ENCODE measurements around the gene BMPER.

DNA sequence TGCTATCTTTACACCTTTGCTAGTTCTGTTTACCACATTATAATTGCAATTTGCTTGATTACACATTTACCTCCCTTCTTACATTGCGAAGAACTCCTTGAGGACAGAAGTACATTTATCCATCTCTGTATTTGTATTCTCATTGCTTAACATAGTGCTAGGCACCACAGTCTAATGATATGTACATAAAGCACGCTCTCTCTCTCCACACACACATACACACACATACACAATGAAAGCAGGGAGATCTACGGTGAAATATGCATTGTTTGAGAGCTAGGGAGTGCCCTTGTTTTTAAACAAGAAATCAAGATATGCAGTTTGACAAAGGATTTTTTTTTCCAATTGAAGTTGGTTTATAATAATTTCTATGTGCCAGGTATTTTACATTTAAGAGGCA lies 148.7 kb downstream of the BMPER start:
- TF ChIP-seq POLR2A (IDR thresholded peaks at IDR 0.05) (no peak), CTCF (IDR thresholded peaks at IDR 0.05) (no peak), EP300 (IDR thresholded peaks at IDR 0.05) (no peak)
